HepG2 (cell line): ENCODE measurements around the gene KLHDC4. TPM values are rescaled to one million over a fixed set of nuclear protein-coding genes. Genes with fewer than 3 reads are reported as not detected.

Experiments used
- ELF1 ChIP-seq: sonication (generic); formaldehyde crosslinking; IDR thresholded peaks from 2 replicates; pipeline ENCODE4 v1.4.0; 2020; ENCODE audit warnings: missing genetic modification reagents
- FIP1L1 ChIP-seq: fragments of 200-400 bp; formaldehyde crosslinking; IDR thresholded peaks from 2 replicates; pipeline ENCODE4 v1.6.1; 2018; ENCODE audit warnings: low read depth, mild to moderate bottlenecking, low read length, moderate library complexity, borderline replicate concordance; ENCODE audit not compliant: insufficient read depth
- HOXA5 ChIP-seq: sonication (generic); formaldehyde crosslinking; IDR thresholded peaks from 2 replicates; pipeline ENCODE4 v1.4.0; 2020; ENCODE audit warnings: missing genetic modification reagents
- KAT2B ChIP-seq: fragments of 150-350 bp; IDR thresholded peaks from 2 replicates; pipeline ENCODE4 v1.6.1; 2014; ENCODE audit warnings: low read depth, low read length, borderline replicate concordance
- KDM5B ChIP-seq: sonication (generic); formaldehyde crosslinking; IDR thresholded peaks from 2 replicates; pipeline ENCODE4 v1.4.0; 2020; ENCODE audit warnings: missing genetic modification reagents, mild to moderate bottlenecking, borderline replicate concordance
- LCORL ChIP-seq, 2 experiments: fragments of 450-650 bp in 1 of 2; sonication (generic) in 1 of 2; formaldehyde crosslinking in 1 of 2; IDR thresholded peaks; 2 replicates each; pipeline versions ENCODE4 v1.5.0 to v1.6.1; 2017 to 2020; ENCODE audit warnings: antibody characterized with exemption in 1 of 2, missing genetic modification reagents in 1 of 2
- MAZ ChIP-seq, 2 experiments: sonication (generic) in 1 of 2; formaldehyde crosslinking in 1 of 2; IDR thresholded peaks; 2 replicates each; pipeline versions ENCODE4 v1.5.0 to v1.6.1; 2012 to 2020; ENCODE audit warnings: low read depth in 2 of 2, mild to moderate bottlenecking in 2 of 2, borderline replicate concordance in 1 of 2, improper control_type of control experiment in 1 of 2, low read length in 1 of 2, missing genetic modification reagents in 1 of 2, moderate library complexity in 1 of 2
- POGK ChIP-seq: sonication (generic); formaldehyde crosslinking; conservative IDR thresholded peaks from 2 replicates; pipeline ENCODE4 v1.8.0; 2022; ENCODE audit warnings: mild to moderate bottlenecking, moderate library complexity, missing genetic modification reagents
- REXO4 ChIP-seq: sonication (generic); formaldehyde crosslinking; IDR thresholded peaks from 2 replicates; pipeline ENCODE4 v1.8.0; 2022; ENCODE audit warnings: missing genetic modification reagents, mild to moderate bottlenecking, borderline replicate concordance
- SETDB1 ChIP-seq: sonication (generic); formaldehyde crosslinking; IDR thresholded peaks from 2 replicates; pipeline ENCODE4 v1.5.1; 2020; ENCODE audit warnings: missing genetic modification reagents, mild to moderate bottlenecking, borderline replicate concordance
- SP2 ChIP-seq: sonication (generic); formaldehyde crosslinking; IDR thresholded peaks from 2 replicates; pipeline ENCODE4 v1.5.1; 2020; ENCODE audit warnings: mild to moderate bottlenecking, missing genetic modification reagents
- TBX2 ChIP-seq: sonication (generic); formaldehyde crosslinking; IDR thresholded peaks from 2 replicates; pipeline ENCODE4 v1.5.0; 2020; ENCODE audit warnings: missing genetic modification reagents, mild to moderate bottlenecking, borderline replicate concordance
- ZBTB37 ChIP-seq: sonication (generic); formaldehyde crosslinking; IDR thresholded peaks from 2 replicates; pipeline ENCODE4 v1.4.0; 2020; ENCODE audit warnings: mild to moderate bottlenecking, missing genetic modification reagents
- ZBTB38 ChIP-seq: sonication (generic); formaldehyde crosslinking; IDR thresholded peaks from 2 replicates; pipeline ENCODE4 v1.5.1; 2020; ENCODE audit warnings: mild to moderate bottlenecking, missing genetic modification reagents
- ZMYM2 ChIP-seq: sonication (generic); formaldehyde crosslinking; IDR thresholded peaks from 2 replicates; pipeline ENCODE4 v1.8.0; 2022; ENCODE audit warnings: mild to moderate bottlenecking, missing genetic modification reagents
- ZNF234 ChIP-seq: sonication (generic); formaldehyde crosslinking; conservative IDR thresholded peaks from 2 replicates; pipeline ENCODE4 v1.5.1; 2020; ENCODE audit warnings: mild to moderate bottlenecking, missing genetic modification reagents
- ZNF264 ChIP-seq: sonication (generic); formaldehyde crosslinking; IDR thresholded peaks from 2 replicates; pipeline ENCODE4 v1.4.0; 2020; ENCODE audit warnings: missing genetic modification reagents
- ZNF468 ChIP-seq: sonication (generic); formaldehyde crosslinking; IDR thresholded peaks from 2 replicates; pipeline ENCODE4 v1.8.0; 2022; ENCODE audit warnings: mild to moderate bottlenecking, moderate library complexity, missing genetic modification reagents
- ZNF547 ChIP-seq: sonication (generic); formaldehyde crosslinking; IDR thresholded peaks from 2 replicates; pipeline ENCODE4 v1.5.1; 2020; ENCODE audit warnings: mild to moderate bottlenecking, missing genetic modification reagents
- ZNF569 ChIP-seq: sonication (generic); formaldehyde crosslinking; IDR thresholded peaks from 2 replicates; pipeline ENCODE4 v1.5.0; 2020; ENCODE audit warnings: mild to moderate bottlenecking, missing genetic modification reagents, moderate library complexity, borderline replicate concordance
- ZNF710 ChIP-seq: sonication (generic); formaldehyde crosslinking; IDR thresholded peaks from 2 replicates; pipeline ENCODE4 v1.5.0; 2020; ENCODE audit warnings: mild to moderate bottlenecking, missing genetic modification reagents, borderline replicate concordance
- ZSCAN31 ChIP-seq: sonication (generic); formaldehyde crosslinking; IDR thresholded peaks from 2 replicates; pipeline ENCODE4 v1.5.0; 2020; ENCODE audit warnings: low read depth, mild to moderate bottlenecking, missing genetic modification reagents
- polyA plus RNA-seq, 8 experiments: library from polyadenylated mRNA; depleted of rRNA in 3 of 8; stranded (reverse) in 7 of 8; unstranded in 1 of 8; fragments of >200 nt; fragmentation: Illumina TruSeq in 4 of 8; extraction: Trizol in 4 of 8; gene quantifications; 2 replicates each; pipeline versions ENCODE4 v1.2.1 to v1.2.3, GENCODE V29; 2011 to 2016; ENCODE audit warnings: low read depth in 4 of 8, missing spikeins in 1 of 8, mixed read lengths in 1 of 8; ENCODE audit not compliant: insufficient read depth in 1 of 8
- total RNA-seq, 5 experiments: library from RNA; depleted of rRNA; stranded (reverse); fragments of >200 nt; fragmentation: Illumina TruSeq; extraction: Trizol; gene quantifications; 2 replicates each; pipeline ENCODE4 v1.2.3, GENCODE V29; 2016; ENCODE audit warnings: low read depth in 1 of 5

Gene KLHDC4
- total and polyA plus RNA-seq, 2 of the 13 experiments (the other 11 are each of a cell fraction or from before 2014, with no cell fraction given): 18.7 to 31.8 TPM

GRCh38 chr16:87806641-87807546 is 41.1 kb upstream of the KLHDC4 start (continued):
- TF ChIP-seq POGK (CRISPR knock-in tag) (peak; percentile 59; the same call in 1 of the 2 replicates), ZNF234 (no peak), SETDB1 (CRISPR knock-in tag) (no peak), REXO4 (CRISPR knock-in tag) (no peak), ZSCAN31 (CRISPR knock-in tag) (0 out of 2 replicates have a peak, but pooled peaks have one; percentile 47), FIP1L1 (no peak), ELF1 (CRISPR knock-in tag) (peak; percentile 75; the same call in 1 of the 2 replicates), KAT2B (no peak), LCORL (IDR thresholded peaks at IDR 0.05) (no peak), LCORL (CRISPR knock-in tag; IDR thresholded peaks at IDR 0.05) (no peak), ZMYM2 (CRISPR knock-in tag) (no peak), ZNF569 (CRISPR knock-in tag) (no peak), KDM5B (CRISPR knock-in tag) (peak; percentile 39; the same call in 1 of the 2 replicates), HOXA5 (CRISPR knock-in tag) (peak; percentile 62; the same call in 1 of the 2 replicates), TBX2 (CRISPR knock-in tag) (peak; percentile 79; the same call in 1 of the 2 replicates), ZBTB37 (CRISPR knock-in tag) (0 out of 2 replicates have a peak, but pooled peaks have one; percentile 11), ZNF547 (peak; percentile 13; the same call in 1 of the 2 replicates), ZNF710 (no peak), SP2 (CRISPR knock-in tag) (no peak), ZNF468 (no peak), ZBTB38 (CRISPR knock-in tag) (peak; percentile 15; the same call in 1 of the 2 replicates), MAZ (IDR thresholded peaks at IDR 0.05; ENCODE audit: borderline replicate concordance, low read depth, low read length) (0 out of 2 replicates have a peak, but pooled peaks have one; percentile 34), MAZ (CRISPR knock-in tag; IDR thresholded peaks at IDR 0.05; ENCODE audit: low read depth) (peak; percentile 57), ZNF264 (CRISPR knock-in tag) (peak; percentile 52; the same call in 1 of the 2 replicates)
